ENCODE data around the gene OR51I2. TPM values are rescaled to one million over a fixed set of nuclear protein-coding genes. Genes with fewer than 3 reads are reported as not detected.

The OR51I2 gene
- total and polyA plus RNA-seq, 9 of the 15 experiments (the other 6 are each of a cell fraction or from before 2014, with no cell fraction given) = 0.06 to 0.61 (median 0.07) TPM; not detected in 6

DNA sequence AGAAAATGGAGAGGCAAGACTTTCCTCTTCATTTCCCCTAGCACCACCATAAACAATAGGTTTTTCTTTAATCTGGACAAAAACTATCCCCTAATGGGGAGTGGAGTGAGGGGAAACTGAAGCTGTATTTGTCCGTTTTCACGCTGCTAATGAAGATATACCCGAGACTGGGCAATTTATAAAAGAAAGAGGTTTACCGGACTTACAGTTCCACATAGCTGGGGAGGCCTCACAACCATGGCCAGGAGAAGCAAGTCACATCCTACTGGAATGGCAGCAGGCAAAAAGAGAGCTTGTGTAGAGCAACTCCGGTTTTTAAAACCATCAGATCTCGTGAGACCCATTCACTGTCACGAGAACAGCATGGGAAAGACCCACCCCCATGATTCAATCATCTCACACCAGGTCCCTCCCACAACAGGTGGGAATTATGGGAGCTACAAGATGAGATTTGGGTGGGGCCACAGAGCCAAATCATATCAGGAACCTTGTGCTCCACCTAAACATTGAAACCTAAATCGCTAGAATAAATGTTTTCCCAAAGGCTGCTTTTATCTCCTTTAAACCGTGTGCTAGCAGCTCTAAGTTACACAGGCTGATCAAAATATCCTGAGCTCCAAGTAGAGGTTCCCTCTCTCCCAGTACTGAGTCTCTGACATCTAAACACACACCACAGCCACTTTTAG lies 56.4 kb downstream of the OR51I2 start (continued):
- TF ChIP-seq, protein P1, sequence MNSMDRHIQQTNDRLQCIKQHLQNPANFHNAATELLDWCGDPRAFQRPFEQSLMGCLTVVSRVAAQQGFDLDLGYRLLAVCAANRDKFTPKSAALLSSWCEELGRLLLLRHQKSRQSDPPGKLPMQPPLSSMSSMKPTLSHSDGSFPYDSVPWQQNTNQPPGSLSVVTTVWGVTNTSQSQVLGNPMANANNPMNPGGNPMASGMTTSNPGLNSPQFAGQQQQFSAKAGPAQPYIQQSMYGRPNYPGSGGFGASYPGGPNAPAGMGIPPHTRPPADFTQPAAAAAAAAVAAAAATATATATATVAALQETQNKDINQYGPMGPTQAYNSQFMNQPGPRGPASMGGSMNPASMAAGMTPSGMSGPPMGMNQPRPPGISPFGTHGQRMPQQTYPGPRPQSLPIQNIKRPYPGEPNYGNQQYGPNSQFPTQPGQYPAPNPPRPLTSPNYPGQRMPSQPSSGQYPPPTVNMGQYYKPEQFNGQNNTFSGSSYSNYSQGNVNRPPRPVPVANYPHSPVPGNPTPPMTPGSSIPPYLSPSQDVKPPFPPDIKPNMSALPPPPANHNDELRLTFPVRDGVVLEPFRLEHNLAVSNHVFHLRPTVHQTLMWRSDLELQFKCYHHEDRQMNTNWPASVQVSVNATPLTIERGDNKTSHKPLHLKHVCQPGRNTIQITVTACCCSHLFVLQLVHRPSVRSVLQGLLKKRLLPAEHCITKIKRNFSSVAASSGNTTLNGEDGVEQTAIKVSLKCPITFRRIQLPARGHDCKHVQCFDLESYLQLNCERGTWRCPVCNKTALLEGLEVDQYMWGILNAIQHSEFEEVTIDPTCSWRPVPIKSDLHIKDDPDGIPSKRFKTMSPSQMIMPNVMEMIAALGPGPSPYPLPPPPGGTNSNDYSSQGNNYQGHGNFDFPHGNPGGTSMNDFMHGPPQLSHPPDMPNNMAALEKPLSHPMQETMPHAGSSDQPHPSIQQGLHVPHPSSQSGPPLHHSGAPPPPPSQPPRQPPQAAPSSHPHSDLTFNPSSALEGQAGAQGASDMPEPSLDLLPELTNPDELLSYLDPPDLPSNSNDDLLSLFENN (IDR thresholded peaks at IDR 0.05; ENCODE audit: low read depth in 2 of 2, low read length in 2 of 2) = 0 out of 4 replicates have a peak, but pooled peaks of 1 of the 2 experiments have one; percentile 56
- TF ChIP-seq STAG1 (CRISPR knock-in tag; IDR thresholded peaks at IDR 0.05; ENCODE audit: borderline replicate concordance) (no peak), ZBTB8A (IDR thresholded peaks at IDR 0.05; ENCODE audit: partially characterized antibody) (no peak), MYC (IDR thresholded peaks at IDR 0.05; ENCODE audit: low read depth, low read length) (peak; percentile 67), MYC (CRISPR knock-in tag; IDR thresholded peaks at IDR 0.05; ENCODE audit: borderline replicate concordance, low read depth) (no peak), FOSL1 (tag; conservative IDR thresholded peaks at IDR 0.05) (peak; percentile 48; the same call in 1 of the 2 replicates), ZNF696 (CRISPR knock-in tag; conservative IDR thresholded peaks at IDR 0.05) (no peak), POLR2AphosphoS2 (IDR thresholded peaks at IDR 0.05; ENCODE audit: low read length) (peak; percentile 85; the same call in 1 of the 2 replicates), PTTG1 (tag; IDR thresholded peaks at IDR 0.05; ENCODE audit: low read depth) (no peak), TBL1XR1 (IDR thresholded peaks at IDR 0.05; ENCODE audit: low read length in 2 of 2) (no peak), DNMT1 (IDR thresholded peaks at IDR 0.05) (no peak), TAF7 (tag; IDR thresholded peaks at IDR 0.05) (peak; percentile 90), HIVEP1 (CRISPR knock-in tag; IDR thresholded peaks at IDR 0.05) (no peak), EHMT2 (IDR thresholded peaks at IDR 0.05) (no peak)
- TF ChIP-seq, protein P2, sequence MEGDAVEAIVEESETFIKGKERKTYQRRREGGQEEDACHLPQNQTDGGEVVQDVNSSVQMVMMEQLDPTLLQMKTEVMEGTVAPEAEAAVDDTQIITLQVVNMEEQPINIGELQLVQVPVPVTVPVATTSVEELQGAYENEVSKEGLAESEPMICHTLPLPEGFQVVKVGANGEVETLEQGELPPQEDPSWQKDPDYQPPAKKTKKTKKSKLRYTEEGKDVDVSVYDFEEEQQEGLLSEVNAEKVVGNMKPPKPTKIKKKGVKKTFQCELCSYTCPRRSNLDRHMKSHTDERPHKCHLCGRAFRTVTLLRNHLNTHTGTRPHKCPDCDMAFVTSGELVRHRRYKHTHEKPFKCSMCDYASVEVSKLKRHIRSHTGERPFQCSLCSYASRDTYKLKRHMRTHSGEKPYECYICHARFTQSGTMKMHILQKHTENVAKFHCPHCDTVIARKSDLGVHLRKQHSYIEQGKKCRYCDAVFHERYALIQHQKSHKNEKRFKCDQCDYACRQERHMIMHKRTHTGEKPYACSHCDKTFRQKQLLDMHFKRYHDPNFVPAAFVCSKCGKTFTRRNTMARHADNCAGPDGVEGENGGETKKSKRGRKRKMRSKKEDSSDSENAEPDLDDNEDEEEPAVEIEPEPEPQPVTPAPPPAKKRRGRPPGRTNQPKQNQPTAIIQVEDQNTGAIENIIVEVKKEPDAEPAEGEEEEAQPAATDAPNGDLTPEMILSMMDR (IDR thresholded peaks at IDR 0.05 in 2 of 3, conservative IDR thresholded peaks at IDR 0.05 in 1 of 3; ENCODE audit: insufficient read depth in 2 of 3, low read depth in 1 of 3, low read length in 3 of 3) = no peak
- TF ChIP-seq, protein P3, sequence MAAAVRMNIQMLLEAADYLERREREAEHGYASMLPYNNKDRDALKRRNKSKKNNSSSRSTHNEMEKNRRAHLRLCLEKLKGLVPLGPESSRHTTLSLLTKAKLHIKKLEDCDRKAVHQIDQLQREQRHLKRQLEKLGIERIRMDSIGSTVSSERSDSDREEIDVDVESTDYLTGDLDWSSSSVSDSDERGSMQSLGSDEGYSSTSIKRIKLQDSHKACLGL (CRISPR knock-in tag; IDR thresholded peaks at IDR 0.05; ENCODE audit: borderline replicate concordance, poor library complexity, severe bottlenecking) = no peak
- TF ChIP-seq, protein P4, sequence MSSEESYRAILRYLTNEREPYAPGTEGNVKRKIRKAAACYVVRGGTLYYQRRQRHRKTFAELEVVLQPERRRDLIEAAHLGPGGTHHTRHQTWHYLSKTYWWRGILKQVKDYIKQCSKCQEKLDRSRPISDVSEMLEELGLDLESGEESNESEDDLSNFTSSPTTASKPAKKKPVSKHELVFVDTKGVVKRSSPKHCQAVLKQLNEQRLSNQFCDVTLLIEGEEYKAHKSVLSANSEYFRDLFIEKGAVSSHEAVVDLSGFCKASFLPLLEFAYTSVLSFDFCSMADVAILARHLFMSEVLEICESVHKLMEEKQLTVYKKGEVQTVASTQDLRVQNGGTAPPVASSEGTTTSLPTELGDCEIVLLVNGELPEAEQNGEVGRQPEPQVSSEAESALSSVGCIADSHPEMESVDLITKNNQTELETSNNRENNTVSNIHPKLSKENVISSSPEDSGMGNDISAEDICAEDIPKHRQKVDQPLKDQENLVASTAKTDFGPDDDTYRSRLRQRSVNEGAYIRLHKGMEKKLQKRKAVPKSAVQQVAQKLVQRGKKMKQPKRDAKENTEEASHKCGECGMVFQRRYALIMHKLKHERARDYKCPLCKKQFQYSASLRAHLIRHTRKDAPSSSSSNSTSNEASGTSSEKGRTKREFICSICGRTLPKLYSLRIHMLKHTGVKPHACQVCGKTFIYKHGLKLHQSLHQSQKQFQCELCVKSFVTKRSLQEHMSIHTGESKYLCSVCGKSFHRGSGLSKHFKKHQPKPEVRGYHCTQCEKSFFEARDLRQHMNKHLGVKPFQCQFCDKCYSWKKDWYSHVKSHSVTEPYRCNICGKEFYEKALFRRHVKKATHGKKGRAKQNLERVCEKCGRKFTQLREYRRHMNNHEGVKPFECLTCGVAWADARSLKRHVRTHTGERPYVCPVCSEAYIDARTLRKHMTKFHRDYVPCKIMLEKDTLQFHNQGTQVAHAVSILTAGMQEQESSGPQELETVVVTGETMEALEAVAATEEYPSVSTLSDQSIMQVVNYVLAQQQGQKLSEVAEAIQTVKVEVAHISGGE (CRISPR knock-in tag; IDR thresholded peaks at IDR 0.05) = no peak
